Smooth muscle cell (in vitro differentiated cells): Measurements from ENCODE around the gene S100PBP. TPM values are rescaled to one million over a fixed set of nuclear protein-coding genes. Genes with fewer than 3 reads are reported as not detected.

ENCODE experiments used
- DNase-seq: peaks from one replicate; lab custom pipeline; 2025; ENCODE audit not compliant: unreplicated experiment; lab: John Stamatoyannopoulos, UW
- H2AFZ ChIP-seq: fragments of 200-600 bp; sonication (generic); 2 replicates; pipeline ENCODE4 v1.6.0; 2016; ENCODE audit warnings: antibody characterized with exemption, low read depth, mild to moderate bottlenecking
- H3F3A ChIP-seq: fragments of 200-600 bp; sonication (generic); 2 replicates; pipeline ENCODE4 v1.6.0; 2017; ENCODE audit warnings: antibody characterized with exemption, low read depth
- H3K27ac ChIP-seq: fragments of 200-600 bp; sonication (generic); 2 replicates; pipeline ENCODE4 v1.5.1; 2016; ENCODE audit warnings: low read depth, mild to moderate bottlenecking
- H3K27me3 ChIP-seq: fragments of 200-600 bp; sonication (generic); 2 replicates; pipeline ENCODE4 v1.6.1; 2016; ENCODE audit warnings: low read depth, mild to moderate bottlenecking
- H3K36me3 ChIP-seq: fragments of 200-600 bp; sonication (generic); 2 replicates; pipeline ENCODE4 v1.5.1; 2016; ENCODE audit warnings: low read depth
- H3K4me1 ChIP-seq: fragments of 200-600 bp; sonication (generic); 2 replicates; pipeline ENCODE4 v1.5.1; 2016; ENCODE audit warnings: low read depth
- H3K4me2 ChIP-seq: fragments of 200-600 bp; sonication (generic); 2 replicates; pipeline ENCODE4 v1.6.0; 2016; ENCODE audit warnings: mild to moderate bottlenecking
- H3K4me3 ChIP-seq: fragments of 200-600 bp; sonication (generic); 2 replicates; pipeline ENCODE4 v1.5.1; 2016; ENCODE audit warnings: mild to moderate bottlenecking
- H3K79me2 ChIP-seq: fragments of 200-600 bp; sonication (generic); 2 replicates; pipeline ENCODE4 v1.6.0; 2016; ENCODE audit warnings: low read depth, mild to moderate bottlenecking
- H3K9ac ChIP-seq: fragments of 200-600 bp; sonication (generic); 2 replicates; pipeline ENCODE4 v1.6.0; 2016; ENCODE audit warnings: low read depth
- H3K9me3 ChIP-seq: fragments of 200-600 bp; sonication (generic); replicated peaks from 2 replicates; pipeline ENCODE4 v1.5.1; 2016; ENCODE audit warnings: low read depth
- H4K20me1 ChIP-seq: fragments of 200-600 bp; sonication (generic); 2 replicates; pipeline ENCODE4 v1.6.0; 2016; ENCODE audit warnings: low read depth
- WGBS: methylation state at CpG from one replicate; pipeline ENCODE4 v1.1.7; 2016; ENCODE audit warnings: low lambda C conversion rate; 5-methylcytosine and 5-hydroxymethylcytosine counted together
- polyA plus RNA-seq: library from polyadenylated mRNA; unstranded; fragments of >200 nt; fragmentation: Nextera tagmentation; extraction: Ambion mirVana; gene quantifications from 2 replicates; pipeline ENCODE4 v1.2.1, GENCODE V29; 2016
- total RNA-seq: library from RNA; depleted of rRNA; stranded (reverse); fragments of >200 nt; gene quantifications from 2 replicates; pipeline ENCODE4 v1.2.3, GENCODE V29; 2014
- TF ChIP-seq, protein P1 (sequence below): fragments of 200-600 bp; sonication (generic); IDR thresholded peaks from 2 replicates; pipeline ENCODE4 v1.5.1; 2017; ENCODE audit warnings: borderline replicate concordance, mild to moderate bottlenecking, antibody characterized with exemption; ENCODE audit not compliant: insufficient read depth, poor library complexity, severe bottlenecking

Gene S100PBP
- 39.1 and 39.7 TPM in 2 replicates for total RNA-seq
- 13.1 and 22.1 TPM in 2 replicates for polyA plus RNA-seq

DNA sequence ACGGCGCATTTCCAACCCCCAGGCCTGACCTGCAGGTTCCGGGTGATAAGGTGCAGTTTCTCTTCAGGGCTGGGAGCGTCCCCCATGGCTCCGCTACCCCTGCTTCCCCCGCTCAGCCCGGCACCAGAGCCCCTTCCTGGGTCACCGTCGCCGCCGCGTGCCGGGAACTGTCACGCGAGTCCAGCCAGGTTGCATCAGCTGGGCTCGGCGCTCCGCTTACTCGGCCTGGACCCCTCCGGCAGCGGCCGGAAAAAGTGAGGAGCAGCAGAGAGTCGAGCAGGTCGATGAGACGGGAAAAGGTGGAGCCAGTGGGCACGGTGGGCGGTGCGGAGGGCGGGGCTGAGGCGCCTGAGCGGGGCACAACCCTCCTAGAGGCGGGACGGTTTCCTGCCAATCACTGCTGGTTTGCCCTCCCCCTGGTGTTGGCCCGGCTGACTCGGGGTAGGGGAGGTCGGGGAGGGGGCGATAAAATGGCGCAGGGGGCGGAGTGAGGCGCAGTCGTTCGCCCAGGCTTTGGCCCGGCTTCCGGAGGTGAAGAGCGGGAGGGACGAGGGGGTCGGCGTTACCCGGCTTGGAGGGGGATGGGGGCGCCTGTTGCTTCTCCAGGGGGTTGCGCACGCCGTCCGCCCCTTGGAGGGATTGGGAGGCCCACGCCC, at the start of gene S100PBP, which contains the start of gene YARS1:
TSS of gene S100PBP (plus strand) at position 495 of the 656 bp plus-strand sequence. CDS start 8,447 bp downstream, outside the sequence.
TSS of gene YARS1 (minus strand) at position 200 of the 656 bp plus-strand sequence. CDS start at position 86, 114 bp downstream.
- peak within 1 kb of the TSS; percentile 77 for H3K4me3 ChIP-seq
- TF ChIP-seq, protein P1, sequence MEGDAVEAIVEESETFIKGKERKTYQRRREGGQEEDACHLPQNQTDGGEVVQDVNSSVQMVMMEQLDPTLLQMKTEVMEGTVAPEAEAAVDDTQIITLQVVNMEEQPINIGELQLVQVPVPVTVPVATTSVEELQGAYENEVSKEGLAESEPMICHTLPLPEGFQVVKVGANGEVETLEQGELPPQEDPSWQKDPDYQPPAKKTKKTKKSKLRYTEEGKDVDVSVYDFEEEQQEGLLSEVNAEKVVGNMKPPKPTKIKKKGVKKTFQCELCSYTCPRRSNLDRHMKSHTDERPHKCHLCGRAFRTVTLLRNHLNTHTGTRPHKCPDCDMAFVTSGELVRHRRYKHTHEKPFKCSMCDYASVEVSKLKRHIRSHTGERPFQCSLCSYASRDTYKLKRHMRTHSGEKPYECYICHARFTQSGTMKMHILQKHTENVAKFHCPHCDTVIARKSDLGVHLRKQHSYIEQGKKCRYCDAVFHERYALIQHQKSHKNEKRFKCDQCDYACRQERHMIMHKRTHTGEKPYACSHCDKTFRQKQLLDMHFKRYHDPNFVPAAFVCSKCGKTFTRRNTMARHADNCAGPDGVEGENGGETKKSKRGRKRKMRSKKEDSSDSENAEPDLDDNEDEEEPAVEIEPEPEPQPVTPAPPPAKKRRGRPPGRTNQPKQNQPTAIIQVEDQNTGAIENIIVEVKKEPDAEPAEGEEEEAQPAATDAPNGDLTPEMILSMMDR, result no peak
- H4K20me1 ChIP-seq, result peaks cover 46% of the 10 kb centered on the region
- peak within 1 kb of the TSS; percentile 85 for H3K4me2 ChIP-seq
- H3K79me2 ChIP-seq, result peaks cover 84% of the 10 kb centered on the region
- no peaks in the 10 kb centered on the region for H3K36me3 ChIP-seq
- H3F3A ChIP-seq, result peaks cover 6% of the 10 kb centered on the region
- peaks cover 18% of the 10 kb centered on the region for H3K4me1 ChIP-seq
- no peaks in the 10 kb centered on the region for H3K27me3 ChIP-seq
- H3K9me3 ChIP-seq, result no peaks in the 10 kb centered on the region
- DNase-seq, result peak; percentile 96
- 1% methylated on average over 42 of the region's 55 CpGs for WGBS
- peak within 1 kb of the TSS; percentile 92 for H2AFZ ChIP-seq
- H3K9ac ChIP-seq, result peak within 1 kb of the TSS; percentile 99
- peak within 1 kb of the TSS; percentile 98 for H3K27ac ChIP-seq

DNA sequence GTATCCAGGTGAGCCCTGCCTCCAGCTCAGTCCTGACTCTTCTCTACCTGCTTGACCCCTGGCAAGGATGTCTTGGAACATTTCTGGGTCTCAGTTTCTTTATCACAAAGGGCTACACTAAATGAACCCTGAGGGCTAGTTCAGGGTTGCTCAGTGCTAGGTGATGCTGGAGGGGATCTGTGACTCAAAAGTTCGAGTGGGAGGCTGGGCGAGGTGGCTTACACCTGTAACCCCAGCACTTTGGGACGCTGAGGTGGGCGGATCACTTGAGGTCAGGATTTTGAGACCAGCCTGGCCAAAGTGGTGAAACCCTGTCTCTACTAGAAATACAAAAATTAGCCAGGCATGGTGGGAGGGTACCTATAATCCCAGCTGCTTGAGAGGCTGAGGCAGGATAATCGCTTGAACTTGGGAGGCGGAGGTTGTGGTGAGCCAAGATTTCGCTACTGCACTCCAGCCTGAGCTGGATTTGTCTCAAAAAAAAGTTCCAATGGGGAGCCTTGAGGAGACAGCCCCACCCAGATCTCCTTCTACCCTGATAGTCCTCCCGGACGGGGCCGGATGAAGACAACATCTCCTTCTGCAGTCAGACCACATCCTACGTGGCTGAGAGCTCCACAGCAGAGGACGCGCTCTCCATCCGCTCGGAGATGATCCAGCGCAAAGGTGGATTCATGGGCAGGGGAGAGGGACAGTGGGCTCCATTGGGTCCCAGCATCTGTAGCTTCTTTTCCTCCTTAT, 49.2 kb upstream of the S100PBP start:
- no peak overlapping the region for H3K4me3 ChIP-seq
- no peak for DNase-seq
- H3K27ac ChIP-seq, result no peak overlapping the region
- H4K20me1 ChIP-seq, result peaks cover 25% of the 10 kb centered on the region
- no peak overlapping the region for H3K9ac ChIP-seq
- H3K4me1 ChIP-seq, result peaks cover 22% of the 10 kb centered on the region
- peaks cover 4% of the 10 kb centered on the region for H3F3A ChIP-seq
- H3K27me3 ChIP-seq, result no peaks in the 10 kb centered on the region
- no peaks in the 10 kb centered on the region for H3K36me3 ChIP-seq
- no peak overlapping the region for H2AFZ ChIP-seq
- H3K4me2 ChIP-seq, result no peak overlapping the region
- WGBS, result 87% methylated on average over 16 of the region's 16 CpGs
- TF ChIP-seq, protein P1, result no peak
- H3K79me2 ChIP-seq, result peaks cover 12% of the 10 kb centered on the region
- H3K9me3 ChIP-seq, result no peaks in the 10 kb centered on the region

DNA sequence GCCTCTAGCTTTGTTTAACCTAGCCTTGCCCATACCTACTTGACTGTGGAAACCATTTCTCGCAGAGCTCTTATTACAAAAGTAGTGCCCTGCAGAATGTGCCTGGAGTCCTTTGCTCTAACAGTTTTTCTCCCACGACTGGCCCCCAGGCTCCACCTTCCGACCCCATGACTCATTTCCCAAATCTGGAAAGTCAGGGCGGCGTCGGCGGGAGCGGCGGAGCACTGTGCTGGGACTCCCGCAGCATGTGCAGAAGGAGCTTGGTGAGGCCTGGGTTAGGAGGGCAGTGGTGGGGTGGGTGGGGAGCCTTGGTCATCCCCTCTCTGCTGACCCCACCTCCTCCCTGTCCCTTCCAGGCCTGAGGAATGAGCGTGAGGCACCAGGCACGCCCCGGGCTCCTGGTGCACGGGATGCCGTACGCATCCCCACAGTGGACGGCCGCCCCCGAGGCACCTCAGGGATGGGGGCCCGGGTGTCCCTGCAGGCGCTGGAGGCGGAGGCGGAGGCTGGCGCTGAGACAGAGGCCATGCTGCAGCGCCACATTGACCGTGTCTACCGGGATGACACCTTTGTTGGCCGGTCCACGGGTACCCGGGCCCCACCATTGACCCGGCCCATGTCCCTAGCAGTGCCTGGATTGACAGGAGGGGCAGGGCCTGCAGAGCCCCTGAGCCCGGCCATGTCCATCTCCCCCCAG, 47.8 kb upstream of the S100PBP start:
- DNase-seq, result no peak
- Histone ChIP-seq H3K4me2 (peak overlapping the region; percentile 63), H3K27me3 (no peaks in the 10 kb centered on the region), H3K4me1 (peaks cover 22% of the 10 kb centered on the region), H2AFZ (no peak overlapping the region), H3K4me3 (no peak overlapping the region), H4K20me1 (peaks cover 24% of the 10 kb centered on the region), H3K27ac (no peak overlapping the region), H3F3A (peaks cover 4% of the 10 kb centered on the region), H3K79me2 (peaks cover 12% of the 10 kb centered on the region), H3K9me3 (no peaks in the 10 kb centered on the region), H3K9ac (no peak overlapping the region), H3K36me3 (no peaks in the 10 kb centered on the region)
- WGBS, result 64% methylated on average over 28 of the region's 32 CpGs
- TF ChIP-seq, protein P1, result no peak
